OCI-LY1 (cell line): ENCODE results near the gene RNF217.

Experiments
- CTCF ChIP-seq: fragments of 200-600 bp; sonication (generic), shearing (Covaris generic); IDR thresholded peaks from 2 replicates; pipeline ENCODE4 v1.5.1; 2017; ENCODE audit warnings: mild to moderate bottlenecking, antibody characterized with exemption, low read length, moderate library complexity, mixed read lengths
- EZH2 ChIP-seq: fragments of 200-600 bp; sonication (generic), shearing (Covaris generic); IDR thresholded peaks from 2 replicates; pipeline ENCODE4 v1.8.0; 2017; ENCODE audit warnings: borderline replicate concordance, mixed run types, mild to moderate bottlenecking, antibody characterized with exemption, low read length, moderate library complexity, mixed read lengths

GRCh38 chr6:125067552-125067951 is 105.3 kb downstream of the RNF217 start:
- TF ChIP-seq CTCF = no peak
- no peak for TF ChIP-seq EZH2
